GM12878 (cell line): Measurements from ENCODE around the gene RASAL1. TPM values are rescaled to one million over a fixed set of nuclear protein-coding genes. Genes with fewer than 3 reads are reported as not detected.

ENCODE experiments used
- ATAC-seq: fragments of 200-7000 bp; cut with Tn5 transposase; 3 replicates; pipeline ENCODE4 v1.9.1; 2020; ENCODE audit warnings: mild to moderate bottlenecking, moderate library complexity
- BruUV-seq: library from RNA; stranded (reverse); fragments of 400-500 nt; replicated peaks from 2 replicates; lab custom pipeline; 2021; lab: Mats Ljungman, UMichigan
- CTCF ChIA-PET: fragments of 300-600 bp; sonication (Branson Sonifier 250); formaldehyde crosslinking; extraction: SDS; loops from one replicate; lab custom pipeline; 2021; ENCODE audit warnings: inconsistent platforms; lab: Yijun Ruan, JAX
- POLR2A ChIA-PET: fragments of 350-600 bp; formaldehyde crosslinking; extraction: SDS; loops from one replicate; lab custom pipeline; 2021; ENCODE audit warnings: inconsistent platforms; lab: Charles Lee
- RAD21 ChIA-PET: fragments of 300-600 bp; sonication (Branson Sonifier 250); formaldehyde crosslinking; loops from one replicate; lab custom pipeline; 2023; ENCODE audit warnings: antibody characterized with exemption; ENCODE audit not compliant: unreplicated experiment; lab: Charles Lee
- SMC1A ChIA-PET: fragments of 300-600 bp; sonication (Branson Sonifier 250); formaldehyde crosslinking; loops from one replicate; lab custom pipeline; 2023; ENCODE audit not compliant: unreplicated experiment, uncharacterized antibody; lab: Charles Lee
- DNase-seq: peaks from one replicate; pipeline ENCODE4 v3.0.0-alpha.2; 2011; ENCODE audit warnings: low read depth, low spot score
- FAIRE-seq: peaks from 3 replicates; lab custom pipeline; 2011; peaks lifted over from hg19 to GRCh38; lab: Jason Lieb, UNC
- H2AFZ ChIP-seq: 2 replicates; pipeline ENCODE4 v1.6.0; 2011; ENCODE audit warnings: low read depth, low read length, control low read depth; ENCODE audit not compliant: control insufficient read depth
- H3K27ac ChIP-seq: 2 replicates; pipeline ENCODE4 v1.5.1; 2011; ENCODE audit warnings: control low read depth; ENCODE audit not compliant: control insufficient read depth, insufficient read depth
- H3K27me3 ChIP-seq, 2 experiments: replicated peaks in 1 of 2; 2 replicates each; pipeline versions ENCODE4 v1.6.0 to v1.6.1; 2011; ENCODE audit warnings: low read length in 1 of 2; ENCODE audit not compliant: control insufficient read depth in 2 of 2, insufficient read depth in 2 of 2
- H3K36me3 ChIP-seq, 2 experiments: 2 replicates each; pipeline ENCODE4 v1.5.1; 2011; ENCODE audit warnings: low read length in 1 of 2; ENCODE audit not compliant: control insufficient read depth in 2 of 2, insufficient read depth in 2 of 2
- H3K4me1 ChIP-seq: 2 replicates; pipeline ENCODE4 v1.6.1; 2011; ENCODE audit warnings: mild to moderate bottlenecking, low read length, moderate library complexity, mixed read lengths; ENCODE audit not compliant: control insufficient read depth, insufficient read depth
- H3K4me2 ChIP-seq: 2 replicates; pipeline ENCODE4 v1.6.0; 2011; ENCODE audit warnings: control low read depth; ENCODE audit not compliant: control insufficient read depth, insufficient read depth
- H3K4me3 ChIP-seq: fragments of 200-600 bp; sonication (generic); 2 replicates; pipeline ENCODE4 v1.5.1; 2016
- H3K79me2 ChIP-seq: 2 replicates; pipeline ENCODE4 v1.6.0; 2011; ENCODE audit warnings: low read length; ENCODE audit not compliant: control insufficient read depth, insufficient read depth
- H3K9ac ChIP-seq: 2 replicates; pipeline ENCODE4 v1.8.0; 2011; ENCODE audit warnings: low read length, control low read depth, mixed read lengths; ENCODE audit not compliant: control insufficient read depth, insufficient read depth
- H3K9me3 ChIP-seq: replicated peaks from 3 replicates; pipeline ENCODE4 v1.5.1; 2011; ENCODE audit warnings: mild to moderate bottlenecking, low read length; ENCODE audit not compliant: control insufficient read depth, insufficient read depth
- H4K20me1 ChIP-seq: 2 replicates; pipeline ENCODE4 v1.6.0; 2011; ENCODE audit not compliant: control insufficient read depth, insufficient read depth
- EED ChIP-seq: sonication (generic); IDR thresholded peaks from 2 replicates; pipeline ENCODE4 v1.6.1; 2016; ENCODE audit warnings: antibody characterized with exemption, low read depth
- NR2C1 ChIP-seq: fragments of 450-650 bp; IDR thresholded peaks from 2 replicates; pipeline ENCODE4 v1.6.1; 2017; ENCODE audit warnings: antibody characterized with exemption, mild to moderate bottlenecking, moderate library complexity
- TCF7 ChIP-seq: IDR thresholded peaks from 2 replicates; pipeline ENCODE4 v1.6.1; 2014; ENCODE audit warnings: antibody characterized with exemption, borderline replicate concordance
- ZNF274 ChIP-seq: IDR thresholded peaks from one replicate; pipeline ENCODE4 v1.8.0; 2011; ENCODE audit not compliant: insufficient read length, insufficient read depth
- ZSCAN29 ChIP-seq: fragments of 450-650 bp; IDR thresholded peaks from 2 replicates; pipeline ENCODE4 v1.6.1; 2017; ENCODE audit warnings: mild to moderate bottlenecking, moderate library complexity
- WGBS: methylation state at CpG from one replicate; pipeline ENCODE4 v1.1.6; 2016; ENCODE audit warnings: low lambda C conversion rate; ENCODE audit not compliant: insufficient replicate concordance, insufficient coverage; ENCODE audit errors: missing lambda C conversion rate; 5-methylcytosine and 5-hydroxymethylcytosine counted together
- in situ Hi-C: fragments of 300-500 bp; cut with MboI; formaldehyde crosslinking; loops from 9 replicates; pipeline ENCODE4 v1.14.3; 2018; ENCODE audit warnings: mixed read lengths
- intact Hi-C: fragments of 100-400 bp; cut with micrococcal nuclease; formaldehyde crosslinking; loops from one replicate; pipeline ENCODE4 v1.14.2; 2022; ENCODE audit not compliant: unreplicated experiment
- polyA plus RNA-seq, 11 experiments: library from polyadenylated mRNA; depleted of rRNA in 4 of 11; unstranded in 6 of 11; stranded (reverse) in 5 of 11; fragments of >200 nt; fragmentation: Nextera tagmentation in 4 of 11; fragmentation: Illumina TruSeq in 1 of 11; extraction: Ambion mirVana in 4 of 11; extraction: Trizol in 1 of 11; gene quantifications; 1 replicate in 1 of 11; 2 replicates in 10 of 11; pipeline versions ENCODE4 v1.2.1 to v1.2.3, GENCODE V29; 2011 to 2016; ENCODE audit warnings: inconsistent platforms in 2 of 11, missing spikeins in 2 of 11, low read depth in 1 of 11
- total RNA-seq, 4 experiments: library from RNA; depleted of rRNA in 3 of 4; stranded (reverse); fragments of >200 nt in 3 of 4; fragmentation: Illumina TruSeq in 1 of 4; extraction: Trizol in 1 of 4; gene quantifications; 2 replicates each; pipeline versions ENCODE4 v1.2.1 to v1.2.3, GENCODE V29; 2013 to 2021
- TF ChIP-seq, protein P1 (sequence below): fragments of 450-650 bp; IDR thresholded peaks from 2 replicates; pipeline ENCODE4 v1.6.1; 2014; ENCODE audit warnings: mild to moderate bottlenecking
- TF ChIP-seq, protein P2 (sequence below): IDR thresholded peaks from 2 replicates; pipeline ENCODE4 v1.6.1; 2011; ENCODE audit warnings: borderline replicate concordance, low read depth, mild to moderate bottlenecking, moderate library complexity, mixed read lengths, low read length; ENCODE audit not compliant: insufficient read depth; ENCODE audit errors: extremely low read length

Gene RASAL1
- total and polyA plus RNA-seq, 10 of the 15 experiments (the other 5 are each of a cell fraction or from before 2014, with no cell fraction given), result 0.12 to 1.0 (median 0.52) TPM; not detected in 6

DNA sequence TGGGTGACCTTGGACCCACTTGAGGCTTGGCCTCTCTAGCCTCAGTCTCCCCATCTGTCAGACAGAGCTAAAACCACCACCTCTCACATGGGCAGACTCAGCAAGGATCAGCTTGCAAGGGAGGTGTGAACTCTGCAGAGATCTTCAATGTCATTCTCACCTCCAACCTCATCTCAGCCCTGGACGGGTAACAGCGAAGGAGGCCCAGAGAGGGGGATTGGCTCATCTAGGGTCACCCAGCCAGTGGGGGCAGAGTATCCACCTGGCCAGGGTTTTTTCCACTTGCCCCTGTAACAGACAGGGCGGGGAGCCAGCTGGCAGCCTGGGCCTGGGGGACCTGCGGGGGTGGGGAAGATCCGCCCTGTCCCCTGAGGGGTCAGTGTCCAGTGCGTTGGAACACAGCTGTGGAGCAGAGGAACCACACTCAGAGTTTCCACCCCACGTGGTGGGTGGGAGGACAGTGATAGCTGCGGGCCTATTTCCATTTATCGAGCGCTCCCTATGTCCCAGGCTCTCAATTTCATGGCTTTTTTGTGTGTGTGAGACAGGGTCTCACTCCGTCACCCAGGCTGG, 51.6 kb downstream of the RASAL1 start:
- DNase-seq (no peak), FAIRE-seq (no peak), ATAC-seq (no peak)
- TF ChIP-seq ZNF274, result no peak
- TF ChIP-seq EED, result no peak
- TF ChIP-seq, protein P1, sequence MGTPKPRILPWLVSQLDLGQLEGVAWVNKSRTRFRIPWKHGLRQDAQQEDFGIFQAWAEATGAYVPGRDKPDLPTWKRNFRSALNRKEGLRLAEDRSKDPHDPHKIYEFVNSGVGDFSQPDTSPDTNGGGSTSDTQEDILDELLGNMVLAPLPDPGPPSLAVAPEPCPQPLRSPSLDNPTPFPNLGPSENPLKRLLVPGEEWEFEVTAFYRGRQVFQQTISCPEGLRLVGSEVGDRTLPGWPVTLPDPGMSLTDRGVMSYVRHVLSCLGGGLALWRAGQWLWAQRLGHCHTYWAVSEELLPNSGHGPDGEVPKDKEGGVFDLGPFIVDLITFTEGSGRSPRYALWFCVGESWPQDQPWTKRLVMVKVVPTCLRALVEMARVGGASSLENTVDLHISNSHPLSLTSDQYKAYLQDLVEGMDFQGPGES, result no peak
- no peak for TF ChIP-seq TCF7
- TF ChIP-seq NR2C1, result no peak
- TF ChIP-seq ZSCAN29, result no peak
- TF ChIP-seq, protein P2, sequence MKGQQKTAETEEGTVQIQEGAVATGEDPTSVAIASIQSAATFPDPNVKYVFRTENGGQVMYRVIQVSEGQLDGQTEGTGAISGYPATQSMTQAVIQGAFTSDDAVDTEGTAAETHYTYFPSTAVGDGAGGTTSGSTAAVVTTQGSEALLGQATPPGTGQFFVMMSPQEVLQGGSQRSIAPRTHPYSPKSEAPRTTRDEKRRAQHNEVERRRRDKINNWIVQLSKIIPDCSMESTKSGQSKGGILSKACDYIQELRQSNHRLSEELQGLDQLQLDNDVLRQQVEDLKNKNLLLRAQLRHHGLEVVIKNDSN, result no peak
- POLR2A ChIA-PET, result interaction anchor here (0.9 to 1.7 kb wide), 3 partner anchors 9 to 22 kb away, joined by 4 to 7 read pairs (median 4); no protein-coding TSS in a partner anchor
- intact Hi-C loops, result no loop called here
- Histone ChIP-seq H2AFZ (no peak overlapping the region), H3K27ac (no peak overlapping the region), H3K4me2 (no peak overlapping the region), H3K27me3 (no peaks in the 10 kb centered on the region), H4K20me1 (no peaks in the 10 kb centered on the region), H3K4me1 (peaks cover 62% of the 10 kb centered on the region), H3K9ac (no peak overlapping the region), H3K4me3 (no peak overlapping the region), H3K79me2 (no peaks in the 10 kb centered on the region), H3K36me3 (peaks cover 0 to 3% of the 10 kb centered on the region in 2 experiments; a peak in 2 of 4 replicates), H3K9me3 (no peaks in the 10 kb centered on the region)
- CTCF ChIA-PET, result interaction anchor here (0.6 to 1.8 kb wide), 6 partner anchors 9 to 91 kb away, joined by 3 to 7 read pairs (median 4); no protein-coding TSS in a partner anchor
- WGBS, result 73% methylated on average over 11 of the region's 11 CpGs
- in situ Hi-C loops, result no loop called here
- RAD21 ChIA-PET, result interaction anchor here (1.0 to 2.6 kb wide), 3 partner anchors 9 to 35 kb away, joined by 4 to 8 read pairs (median 7); no protein-coding TSS in a partner anchor
- SMC1A ChIA-PET, result interaction anchor here (0.8 to 5.5 kb wide), 7 partner anchors 8 to 25 kb away, joined by 3 to 29 read pairs (median 4); no protein-coding TSS in a partner anchor
- BruUV-seq, result no TSS peak
